HepG2 (cell line): ENCODE data around the gene HCRTR2. TPM values are rescaled to one million over a fixed set of nuclear protein-coding genes. Genes with fewer than 3 reads are reported as not detected.
A peak's percentile ranks its signal among the peaks of the same experiment; 100 is the strongest.

Experiments
- ATAC-seq: fragments of 200-7000 bp; cut with Tn5 transposase; 3 replicates; pipeline ENCODE4 v1.9.1; 2020; ENCODE audit warnings: mild to moderate bottlenecking, moderate library complexity
- BruUV-seq: library from RNA; stranded (reverse); fragments of 400-500 nt; replicated peaks from 2 replicates; lab custom pipeline; 2021; lab: Mats Ljungman, UMichigan
- CTCF ChIA-PET: fragments of 300-600 bp; formaldehyde crosslinking; extraction: SDS; loops from one replicate; lab custom pipeline; 2021; ENCODE audit warnings: low total read pairs, inconsistent platforms, low intra/inter-chr PET ratio; lab: Yijun Ruan, JAX
- POLR2A ChIA-PET: fragments of 350-600 bp; sonication (Branson Sonifier 250); formaldehyde crosslinking; loops from one replicate; lab custom pipeline; 2020; ENCODE audit warnings: antibody characterized with exemption, inconsistent platforms; lab: Yijun Ruan, JAX
- DNase-seq: peaks from one replicate; pipeline ENCODE4 v3.0.0-alpha.2; 2015; ENCODE audit warnings: low spot score
- FAIRE-seq: peaks from 3 replicates; lab custom pipeline; 2011; peaks lifted over from hg19 to GRCh38; lab: Jason Lieb, UNC
- H2AFZ ChIP-seq: one replicate; pipeline ENCODE4 v1.6.1; 2011; ENCODE audit warnings: low read length, inconsistent platforms
- H3K27ac ChIP-seq: fragments of 300-600 bp; 3 replicates; pipeline ENCODE4 v1.8.0; 2011; ENCODE audit warnings: mixed run types, mild to moderate bottlenecking, mixed read lengths, low read length, inconsistent platforms; ENCODE audit not compliant: insufficient read depth; ENCODE audit errors: extremely low read length
- H3K27me3 ChIP-seq, 2 experiments: fragments of 200-600 bp in 1 of 2; 2 replicates in 1 of 2; 3 replicates in 1 of 2; pipeline versions ENCODE4 v1.6.0 to v1.8.0; 2011; ENCODE audit warnings: low read length in 2 of 2, mild to moderate bottlenecking in 2 of 2, moderate library complexity in 2 of 2, inconsistent platforms in 1 of 2; ENCODE audit not compliant: insufficient read depth in 2 of 2, control insufficient read depth in 1 of 2
- H3K36me3 ChIP-seq, 2 experiments: fragments of 200-600 bp in 1 of 2; replicated peaks in 1 of 2; 2 replicates in 1 of 2; 3 replicates in 1 of 2; pipeline versions ENCODE4 v1.5.1 to v1.8.0; 2011; ENCODE audit warnings: low read length in 2 of 2, inconsistent platforms in 1 of 2; ENCODE audit not compliant: insufficient read depth in 2 of 2, control insufficient read depth in 1 of 2
- H3K4me1 ChIP-seq: 2 replicates; pipeline ENCODE4 v1.5.1; 2012; ENCODE audit warnings: low read length, inconsistent platforms; ENCODE audit not compliant: insufficient read depth
- H3K4me2 ChIP-seq: 2 replicates; pipeline ENCODE4 v1.6.0; 2011; ENCODE audit warnings: low read depth, low read length, inconsistent platforms
- H3K4me3 ChIP-seq, 3 experiments: fragments of 200-600 bp in 1 of 3; sonication (generic), shearing (Covaris generic) in 1 of 3; replicated peaks in 1 of 3; 2 replicates each; pipeline ENCODE4 v1.5.1; 2011 to 2016; ENCODE audit warnings: low read length in 3 of 3, inconsistent platforms in 2 of 3, low read depth in 2 of 3, mild to moderate bottlenecking in 2 of 3, control low read depth in 1 of 3, mixed read lengths in 1 of 3; ENCODE audit not compliant: insufficient read depth in 1 of 3
- H3K79me2 ChIP-seq: one replicate; pipeline ENCODE4 v1.6.1; 2011; ENCODE audit warnings: low read length, inconsistent platforms; ENCODE audit not compliant: insufficient read depth
- H3K9ac ChIP-seq: 2 replicates; pipeline ENCODE4 v1.6.0; 2011; ENCODE audit warnings: mild to moderate bottlenecking, low read depth, low read length, inconsistent platforms; ENCODE audit not compliant: insufficient read depth
- H3K9me3 ChIP-seq: 2 replicates; pipeline ENCODE4 v1.5.1; 2012; ENCODE audit warnings: mild to moderate bottlenecking, low read length
- H4K20me1 ChIP-seq: 2 replicates; pipeline ENCODE4 v1.6.0; 2011; ENCODE audit warnings: inconsistent platforms, mild to moderate bottlenecking, low read length, moderate library complexity; ENCODE audit not compliant: insufficient read depth
- ATF7 ChIP-seq, 2 experiments: fragments of 450-650 bp in 1 of 2; sonication (generic) in 1 of 2; formaldehyde crosslinking in 1 of 2; IDR thresholded peaks; 2 replicates each; pipeline versions ENCODE4 v1.4.0 to v1.6.1; 2016 to 2020; ENCODE audit warnings: antibody characterized with exemption in 1 of 2, mild to moderate bottlenecking in 1 of 2, missing genetic modification reagents in 1 of 2
- HNRNPK ChIP-seq: fragments of 200-400 bp; formaldehyde crosslinking; IDR thresholded peaks from 2 replicates; pipeline ENCODE4 v1.6.1; 2018; ENCODE audit warnings: low read length, low read depth, moderate library complexity, mild to moderate bottlenecking; ENCODE audit not compliant: poor library complexity, severe bottlenecking
- MAFG ChIP-seq: sonication (generic); formaldehyde crosslinking; IDR thresholded peaks from 2 replicates; pipeline ENCODE4 v1.5.1; 2020; ENCODE audit warnings: mild to moderate bottlenecking, missing genetic modification reagents
- SRF ChIP-seq: IDR thresholded peaks from 2 replicates; pipeline ENCODE4 v1.6.1; 2011; ENCODE audit warnings: mild to moderate bottlenecking, low read depth, low read length, moderate library complexity
- TCF7 ChIP-seq: sonication (generic); IDR thresholded peaks from 2 replicates; pipeline ENCODE4 v1.6.1; 2016; ENCODE audit warnings: antibody characterized with exemption, low read depth
- ZNF331 ChIP-seq: sonication (generic); formaldehyde crosslinking; IDR thresholded peaks from 2 replicates; pipeline ENCODE4 v1.4.0; 2020; ENCODE audit warnings: missing genetic modification reagents
- ZNF337 ChIP-seq: sonication (generic); formaldehyde crosslinking; IDR thresholded peaks from 2 replicates; pipeline ENCODE4 v1.5.1; 2020; ENCODE audit warnings: missing genetic modification reagents, low read depth, mild to moderate bottlenecking, borderline replicate concordance
- WGBS: methylation state at CpG from one replicate; pipeline ENCODE4 v1.1.6; 2017; ENCODE audit warnings: low lambda C conversion rate; 5-methylcytosine and 5-hydroxymethylcytosine counted together
- in situ Hi-C: cut with HindIII; loops from 2 replicates; pipeline ENCODE4 v1.10.0; 2017; ENCODE audit warnings: low pct_unique_long_range_greater_than_20kb; ENCODE audit not compliant: extremely low pct_ligation_motif_present
- intact Hi-C: fragments of 100-400 bp; cut with micrococcal nuclease; formaldehyde crosslinking; loops from one replicate; pipeline ENCODE4 v1.10.0; 2022; ENCODE audit not compliant: unreplicated experiment
- polyA plus RNA-seq, 8 experiments: library from polyadenylated mRNA; depleted of rRNA in 3 of 8; stranded (reverse) in 7 of 8; unstranded in 1 of 8; fragments of >200 nt; fragmentation: Illumina TruSeq in 4 of 8; extraction: Trizol in 4 of 8; gene quantifications; 2 replicates each; pipeline versions ENCODE4 v1.2.1 to v1.2.3, GENCODE V29; 2011 to 2016; ENCODE audit warnings: low read depth in 4 of 8, missing spikeins in 1 of 8, mixed read lengths in 1 of 8; ENCODE audit not compliant: insufficient read depth in 1 of 8
- total RNA-seq, 5 experiments: library from RNA; depleted of rRNA; stranded (reverse); fragments of >200 nt; fragmentation: Illumina TruSeq; extraction: Trizol; gene quantifications; 2 replicates each; pipeline ENCODE4 v1.2.3, GENCODE V29; 2016; ENCODE audit warnings: low read depth in 1 of 5

The HCRTR2 gene
- total and polyA plus RNA-seq, 2 of the 13 experiments (the other 11 are each of a cell fraction or from before 2014, with no cell fraction given) = not detected

DNA sequence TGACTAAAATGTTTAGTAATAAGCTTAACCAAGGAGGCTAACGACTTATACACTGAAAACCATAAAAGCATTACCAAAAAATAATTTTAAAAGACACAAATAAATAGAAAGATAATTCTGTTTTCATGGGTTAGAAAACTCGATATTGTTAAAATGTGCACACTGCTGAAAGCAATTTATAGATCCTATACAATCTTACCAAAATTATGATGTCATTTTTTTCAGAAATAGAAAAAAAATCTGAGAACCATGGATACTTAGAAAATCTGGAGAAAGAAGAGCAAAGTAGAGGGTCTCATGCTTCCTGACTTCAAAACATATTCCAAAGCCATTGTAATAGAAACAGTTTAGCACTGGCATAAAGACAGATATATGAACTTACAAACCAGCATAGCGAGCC is 46.6 kb downstream of the HCRTR2 start:
- no peaks in the 10 kb centered on the region for H3K4me1 ChIP-seq
- H3K4me3 ChIP-seq = no peak overlapping the region
- H3K27ac ChIP-seq = no peak overlapping the region
- no peaks in the 10 kb centered on the region for H3K79me2 ChIP-seq
- in situ Hi-C loops (no loop called here), intact Hi-C loops (no loop called here)
- no peak overlapping the region for H3K9ac ChIP-seq
- ChIA-PET CTCF (no interaction called here), POLR2A (no interaction called here)
- no peak overlapping the region for H3K4me2 ChIP-seq
- H4K20me1 ChIP-seq = no peaks in the 10 kb centered on the region
- under 1% methylated on average over 3 of the region's 3 CpGs for WGBS
- no peak for FAIRE-seq
- no peak overlapping the region for H2AFZ ChIP-seq
- no peaks in the 10 kb centered on the region for H3K36me3 ChIP-seq
- ATAC-seq = no peak
- H3K27me3 ChIP-seq = no peaks in the 10 kb centered on the region
- no peak for DNase-seq
- peak; percentile 92 for TF ChIP-seq ATF7 (IDR thresholded peaks at IDR 0.05)
- no peak for TF ChIP-seq ATF7 (CRISPR knock-in tag; IDR thresholded peaks at IDR 0.05)
- TF ChIP-seq SRF = no peak
- TF ChIP-seq, all 625 proteins: peak for 1
- no peaks in the 10 kb centered on the region for H3K9me3 ChIP-seq
- BruUV-seq = no TSS peak

DNA sequence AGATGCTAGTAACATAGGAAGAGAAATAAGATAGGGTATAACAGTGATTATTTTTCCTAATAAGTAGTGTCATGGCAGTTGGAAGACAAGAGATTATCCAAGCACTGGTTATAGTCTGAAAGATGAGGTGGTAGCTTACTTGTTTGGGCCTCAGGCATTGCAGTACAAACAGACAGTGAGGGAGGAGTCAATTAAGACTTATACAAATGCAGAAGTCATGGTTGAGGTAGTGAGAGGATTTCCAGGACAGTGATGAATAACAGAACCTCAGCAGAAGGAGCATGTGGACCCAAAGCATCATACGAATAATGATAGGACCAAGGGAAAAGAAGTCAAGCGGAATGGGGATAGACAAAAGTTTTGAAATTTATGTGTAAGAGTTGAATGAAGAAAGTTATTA is 53.5 kb downstream of the HCRTR2 start:
- ChIA-PET POLR2A (no interaction called here), CTCF (no interaction called here)
- Histone ChIP-seq H3K4me2 (no peak overlapping the region), H3K27ac (no peak overlapping the region), H4K20me1 (no peaks in the 10 kb centered on the region), H3K9me3 (no peaks in the 10 kb centered on the region), H3K79me2 (no peaks in the 10 kb centered on the region), H3K27me3 (no peaks in the 10 kb centered on the region), H3K4me1 (no peaks in the 10 kb centered on the region), H3K36me3 (no peaks in the 10 kb centered on the region), H3K9ac (no peak overlapping the region), H2AFZ (no peak overlapping the region), H3K4me3 (no peak overlapping the region)
- FAIRE-seq (no peak), ATAC-seq (no peak), DNase-seq (no peak)
- in situ Hi-C loops = loop anchor here (25.0 kb wide), 2 partner anchors 516 to 1241 kb away; no protein-coding TSS in a partner anchor
- intact Hi-C loops = no loop called here
- BruUV-seq = no TSS peak
- 0% methylated on average over 2 of the region's 2 CpGs for WGBS
- TF ChIP-seq ZNF331 (CRISPR knock-in tag) (no peak), TCF7 (no peak), ZNF337 (CRISPR knock-in tag) (no peak), HNRNPK (no peak), MAFG (no peak)
